Tibial artery (tissue), 4 donors: Measurements from ENCODE around the gene RAVER2.
"Not testable (repeated sequence)": the region's sequence is repeated elsewhere in the genome, so short reads cannot be mapped to it uniquely, and the experiment has no call there.

ENCODE experiments used
- DNase-seq, 2 donors: peaks; one replicate each; pipeline ENCODE4 v3.0.0-alpha.2; 2019
- H3K27ac ChIP-seq, 2 donors: fragments of 200-600 bp; sonication (generic) in 1 of 2; 1 replicate in 1 of 2; 2 replicates in 1 of 2; pipeline ENCODE4 v1.5.1; 2018 to 2019; ENCODE audit warnings: mild to moderate bottlenecking in 1 of 2
- H3K27me3 ChIP-seq, 2 donors: fragments of 200-600 bp; sonication (generic) in 1 of 2; one replicate each; pipeline versions ENCODE4 v1.5.1 to v1.6.0; 2016 to 2019
- H3K36me3 ChIP-seq, 3 donors: fragments of 200-600 bp; sonication (generic) in 2 of 3; one replicate each; pipeline ENCODE4 v1.5.1; 2016 to 2019; ENCODE audit warnings: mild to moderate bottlenecking in 2 of 3
- H3K4me1 ChIP-seq, 4 donors: fragments of 200-600 bp; sonication (generic) in 2 of 4; 1 replicate in 3 of 4; 2 replicates in 1 of 4; pipeline ENCODE4 v1.5.1; 2016 to 2019
- H3K4me3 ChIP-seq, 2 donors: fragments of 200-600 bp; sonication (generic) in 1 of 2; 1 replicate in 1 of 2; 2 replicates in 1 of 2; pipeline ENCODE4 v1.5.1; 2018 to 2019; ENCODE audit warnings: mild to moderate bottlenecking in 2 of 2
- H3K9me3 ChIP-seq, 3 donors: fragments of 200-600 bp; sonication (generic) in 1 of 3; one replicate each; pipeline ENCODE4 v1.5.1; 2016 to 2019
- intact Hi-C: fragments of 100-400 bp; cut with DNase I; formaldehyde crosslinking; loops from one replicate; pipeline ENCODE4 v1.15.0; 2023; ENCODE audit warnings: low total_unique reads
- TF ChIP-seq, protein P1 (sequence below), 2 experiments: fragments of 200-600 bp in 1 of 2; fragments of 450-650 bp in 1 of 2; IDR thresholded peaks; one replicate each; pipeline ENCODE4 v1.5.1; 2017 to 2019; ENCODE audit warnings: antibody characterized with exemption in 2 of 2, mild to moderate bottlenecking in 1 of 2, moderate library complexity in 1 of 2

Gene RAVER2

DNA sequence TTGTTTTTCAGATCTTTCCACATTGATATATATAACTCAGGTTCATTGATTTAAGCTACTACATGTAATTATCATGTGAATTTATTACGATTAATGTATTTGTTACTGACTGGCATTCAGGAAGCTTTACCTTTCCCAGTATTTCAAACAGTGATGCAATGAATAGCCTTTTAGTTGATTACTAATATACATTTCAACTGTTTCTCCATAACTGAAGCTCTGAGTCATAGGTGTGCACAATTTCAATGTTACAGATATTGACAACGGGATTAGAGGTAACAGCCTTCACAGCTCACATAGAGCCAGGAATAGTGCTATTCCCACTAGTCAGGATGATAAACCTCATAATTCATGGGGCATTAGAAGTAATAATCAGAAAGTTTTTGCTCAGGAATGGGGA lies 25.1 kb downstream of the RAVER2 start:
- H3K27me3 ChIP-seq, result no peaks in the 10 kb centered on the region
- intact Hi-C loops, result no loop called here
- TF ChIP-seq, protein P1, sequence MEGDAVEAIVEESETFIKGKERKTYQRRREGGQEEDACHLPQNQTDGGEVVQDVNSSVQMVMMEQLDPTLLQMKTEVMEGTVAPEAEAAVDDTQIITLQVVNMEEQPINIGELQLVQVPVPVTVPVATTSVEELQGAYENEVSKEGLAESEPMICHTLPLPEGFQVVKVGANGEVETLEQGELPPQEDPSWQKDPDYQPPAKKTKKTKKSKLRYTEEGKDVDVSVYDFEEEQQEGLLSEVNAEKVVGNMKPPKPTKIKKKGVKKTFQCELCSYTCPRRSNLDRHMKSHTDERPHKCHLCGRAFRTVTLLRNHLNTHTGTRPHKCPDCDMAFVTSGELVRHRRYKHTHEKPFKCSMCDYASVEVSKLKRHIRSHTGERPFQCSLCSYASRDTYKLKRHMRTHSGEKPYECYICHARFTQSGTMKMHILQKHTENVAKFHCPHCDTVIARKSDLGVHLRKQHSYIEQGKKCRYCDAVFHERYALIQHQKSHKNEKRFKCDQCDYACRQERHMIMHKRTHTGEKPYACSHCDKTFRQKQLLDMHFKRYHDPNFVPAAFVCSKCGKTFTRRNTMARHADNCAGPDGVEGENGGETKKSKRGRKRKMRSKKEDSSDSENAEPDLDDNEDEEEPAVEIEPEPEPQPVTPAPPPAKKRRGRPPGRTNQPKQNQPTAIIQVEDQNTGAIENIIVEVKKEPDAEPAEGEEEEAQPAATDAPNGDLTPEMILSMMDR (IDR thresholded peaks at IDR 0.05), result no peak
- H3K4me1 ChIP-seq, result no peaks in the 10 kb centered on the region
- H3K36me3 ChIP-seq, result peaks cover 11 to 19% (median 14%) of the 10 kb centered on the region in 3 donors
- H3K4me3 ChIP-seq, result no peak overlapping the region
- DNase-seq, result no peak
- no peak overlapping the region for H3K27ac ChIP-seq
- peaks cover 0 to 3% (median 0%) of the 10 kb centered on the region in 3 donors for H3K9me3 ChIP-seq

DNA sequence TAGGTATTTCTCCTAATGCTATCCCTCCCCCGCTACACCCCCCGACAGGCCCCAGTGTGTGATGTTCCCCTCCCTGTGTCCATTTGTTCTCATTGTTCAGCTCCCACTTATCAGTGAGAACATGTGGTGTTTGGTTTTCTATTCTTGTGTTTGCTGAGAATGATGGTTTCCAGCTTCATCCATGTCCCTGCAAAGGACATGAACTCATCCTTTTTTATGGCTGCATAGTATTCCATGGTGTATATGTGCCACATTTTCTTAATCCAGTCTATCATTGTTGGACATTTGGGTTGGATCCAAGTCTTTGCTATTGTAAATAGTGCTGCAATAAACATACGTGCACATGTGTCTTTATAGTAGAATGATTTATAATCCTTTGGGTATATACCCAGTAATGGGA lies 28.4 kb downstream of the RAVER2 start:
- H3K4me1 ChIP-seq, DNase-seq, H3K4me3 ChIP-seq, H3K27ac ChIP-seq, H3K27me3 ChIP-seq, intact Hi-C loops, H3K9me3 ChIP-seq: not testable (repeated sequence)
- H3K36me3 ChIP-seq, result peaks cover 11 to 19% (median 18%) of the 10 kb centered on the region in 3 donors

DNA sequence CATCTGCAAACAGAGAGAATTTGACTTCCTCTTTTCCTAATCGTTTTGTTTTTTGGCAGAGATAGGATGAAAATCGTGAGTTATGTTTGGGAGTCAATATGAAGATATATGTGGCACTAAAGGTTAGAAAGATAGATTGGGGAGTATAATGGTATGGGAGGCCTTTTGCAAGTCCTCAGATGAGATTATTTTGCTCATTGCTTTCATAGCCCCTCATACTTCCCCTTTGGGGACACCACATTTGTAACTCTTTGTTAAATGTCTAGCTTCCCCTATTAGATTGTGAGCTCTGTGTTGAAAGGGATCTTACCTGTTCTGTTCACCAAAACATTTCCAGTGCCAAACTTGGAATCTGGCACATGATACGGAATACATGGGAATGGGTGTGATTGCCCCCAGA lies 30.2 kb downstream of the RAVER2 start:
- intact Hi-C loops, result no loop called here
- Histone ChIP-seq H3K27me3 (no peaks in the 10 kb centered on the region), H3K9me3 (peaks cover 0 to 3% (median 0%) of the 10 kb centered on the region in 3 donors), H3K36me3 (peaks cover 10 to 12% (median 12%) of the 10 kb centered on the region in 3 donors), H3K27ac (no peak overlapping the region), H3K4me1 (no peaks in the 10 kb centered on the region), H3K4me3 (no peak overlapping the region)
- DNase-seq, result no peak
- TF ChIP-seq, protein P1 (IDR thresholded peaks at IDR 0.05), result no peak

DNA sequence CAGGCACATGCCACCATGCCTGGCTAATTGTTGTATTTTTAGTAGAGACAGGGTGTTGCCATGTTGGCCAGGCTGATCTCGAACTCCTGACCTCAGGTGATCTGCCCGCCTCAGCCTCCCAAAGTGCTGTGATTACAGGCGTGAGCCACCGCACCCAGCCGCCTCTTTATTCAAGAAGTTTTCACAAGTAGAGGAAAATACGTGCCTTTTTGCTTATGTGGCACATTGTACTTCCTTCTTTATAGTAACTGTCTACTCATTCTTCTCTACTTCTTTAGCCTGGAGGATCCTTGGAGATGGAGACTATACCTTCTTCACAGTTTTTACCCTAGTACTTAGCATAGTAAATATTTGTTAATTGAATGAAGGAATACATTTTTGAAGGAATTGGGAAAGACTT lies 37.2 kb downstream of the RAVER2 start:
- H3K36me3 ChIP-seq, result peaks cover 5 to 13% (median 11%) of the 10 kb centered on the region in 3 donors
- H3K27me3 ChIP-seq, DNase-seq, H3K4me3 ChIP-seq, H3K4me1 ChIP-seq, H3K27ac ChIP-seq, intact Hi-C loops, H3K9me3 ChIP-seq: not testable (repeated sequence)

DNA sequence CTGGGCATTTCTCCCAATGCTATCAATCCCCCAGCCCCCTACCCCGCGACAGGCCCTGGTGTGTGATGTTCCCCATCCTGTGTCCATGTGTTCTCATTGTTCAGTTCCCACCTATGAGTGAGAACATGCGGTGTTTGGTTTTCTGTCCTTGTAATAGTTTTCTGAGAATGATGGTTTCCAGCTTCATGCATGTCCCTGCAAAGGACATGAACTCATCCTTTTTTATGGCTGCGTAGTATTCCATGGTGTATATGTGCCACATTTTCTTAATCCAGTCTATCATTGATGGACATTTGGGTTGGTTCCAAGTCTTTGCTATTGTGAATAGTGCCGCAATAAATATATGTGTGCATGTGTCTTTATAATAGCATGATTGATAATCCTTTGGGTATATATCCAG lies 38.0 kb downstream of the RAVER2 start:
- H3K27me3 ChIP-seq, DNase-seq, intact Hi-C loops, H3K9me3 ChIP-seq, H3K4me1 ChIP-seq, H3K27ac ChIP-seq, H3K4me3 ChIP-seq: not testable (repeated sequence)
- peaks cover 5 to 11% (median 11%) of the 10 kb centered on the region in 3 donors for H3K36me3 ChIP-seq

DNA sequence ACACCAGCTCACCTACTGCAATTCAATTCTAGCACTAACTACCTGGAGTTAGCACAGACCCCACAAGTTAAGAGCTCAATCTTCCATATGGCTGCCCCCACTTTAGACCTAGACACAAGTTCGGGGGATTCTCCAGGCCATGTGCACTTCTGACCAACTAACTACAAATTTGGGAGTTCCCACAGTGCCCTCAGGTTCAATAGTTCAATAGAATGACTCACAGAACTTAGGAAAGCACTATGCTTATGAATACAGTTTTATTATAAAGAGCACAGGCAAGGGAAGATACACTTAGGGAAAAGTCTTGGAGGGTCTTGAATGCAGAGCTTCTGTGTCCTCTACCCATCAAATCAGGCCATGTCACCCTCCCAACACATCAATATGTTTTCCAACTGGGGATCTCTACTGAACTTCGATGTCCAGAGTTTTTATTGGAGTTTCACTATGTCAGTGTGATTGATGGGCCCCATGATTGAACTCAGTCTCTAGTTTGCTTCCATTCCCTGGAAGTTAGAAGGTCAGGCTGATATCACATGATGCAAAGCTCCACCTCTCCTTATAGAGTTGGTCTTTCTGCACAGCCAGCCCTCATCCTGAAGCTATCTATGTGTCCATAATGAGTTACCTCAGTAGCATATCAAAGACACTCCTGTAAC lies 46.1 kb downstream of the RAVER2 start:
- no peak for DNase-seq

DNA sequence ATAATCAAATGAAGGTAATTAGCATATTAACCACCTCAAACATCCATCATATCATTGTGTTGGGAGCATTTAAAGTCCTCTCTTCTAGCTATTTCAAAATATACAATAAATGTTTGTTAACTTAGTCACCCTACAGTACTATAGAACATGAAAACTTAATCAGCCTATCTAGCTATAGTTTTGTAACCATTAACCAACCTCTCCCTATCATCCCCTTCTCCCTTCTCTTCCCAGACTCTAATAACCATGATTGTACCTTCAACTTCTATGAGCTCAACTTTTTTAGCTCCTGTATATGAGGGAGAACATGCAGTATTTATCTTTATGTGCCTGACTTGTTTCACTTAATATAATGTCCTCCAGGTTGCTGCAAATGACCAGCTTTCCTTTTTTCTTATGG lies 54.0 kb downstream of the RAVER2 start:
- TF ChIP-seq, protein P1 (IDR thresholded peaks at IDR 0.05), result no peak
- DNase-seq, result no peak
- Histone ChIP-seq H3K9me3 (no peaks in the 10 kb centered on the region), H3K4me3 (no peak overlapping the region), H3K27ac (no peak overlapping the region), H3K4me1 (no peaks in the 10 kb centered on the region), H3K36me3 (no peaks in the 10 kb centered on the region), H3K27me3 (no peaks in the 10 kb centered on the region)
- intact Hi-C loops, result no loop called here

More for the DNA sequence above, 46.1 kb downstream of the RAVER2 start:
- Histone ChIP-seq H3K27me3 (no peaks in the 10 kb centered on the region), H3K36me3 (peaks cover 0 to 23% (median 14%) of the 10 kb centered on the region in 3 donors), H3K4me3 (no peak overlapping the region), H3K27ac (no peak overlapping the region), H3K9me3 (peaks cover 0 to 11% (median 0%) of the 10 kb centered on the region in 3 donors), H3K4me1 (no peaks in the 10 kb centered on the region)
- intact Hi-C loops, result no loop called here
- TF ChIP-seq, protein P1 (IDR thresholded peaks at IDR 0.05), result no peak
